Inflammatory macrophage treated with lipopolysaccharide for 1 hour (primary cell): ENCODE measurements around the gene SEC11A.
"Not testable (repeated sequence)": the region's sequence is repeated elsewhere in the genome, so short reads cannot be mapped to it uniquely, and the experiment has no call there.

ENCODE experiments used
- DNase-seq, 2 donors: peaks; one replicate each; pipeline ENCODE4 v3.0.0-alpha.2; 2020 to 2022

Gene SEC11A

GRCh38 chr15:84716036-84716732 is at the start of gene SEC11A:
SEC11A (minus strand) TSS chr15:84716139; CDS start chr15:84716075, 64 bp downstream.
- DNase-seq: peak; percentile 95 to 96

GRCh38 chr15:84765675-84766074 is 49.7 kb upstream of the SEC11A start:
- no peak for DNase-seq

GRCh38 chr15:84764989-84765388 is 49.0 kb upstream of the SEC11A start:
- no peak for DNase-seq

- no peak for DNase-seq
Measured at GRCh38 chr15:84764585-84764984, 48.6 kb upstream of the SEC11A start.

- no peak for DNase-seq
Measured at GRCh38 chr15:84762840-84763572, 47.1 kb upstream of the SEC11A start.

- DNase-seq: no peak
Measured at GRCh38 chr15:84761607-84762131, 45.7 kb upstream of the SEC11A start.

- DNase-seq: no peak
Measured at GRCh38 chr15:84760219-84760618, 44.3 kb upstream of the SEC11A start.

- no peak for DNase-seq
Measured at GRCh38 chr15:84759018-84759417, 43.1 kb upstream of the SEC11A start.

- DNase-seq: peak in 1 of 2 donors; percentile 27
Measured at GRCh38 chr15:84755736-84756527, 40.0 kb upstream of the SEC11A start.

GRCh38 chr15:84754889-84755288 is 39.0 kb upstream of the SEC11A start:
- DNase-seq: not testable (repeated sequence)

- no peak for DNase-seq
Measured at GRCh38 chr15:84752700-84753099, 36.8 kb upstream of the SEC11A start.

GRCh38 chr15:84752195-84752594 is 36.3 kb upstream of the SEC11A start:
- no peak for DNase-seq

- not testable (repeated sequence) for DNase-seq
Measured at GRCh38 chr15:84751721-84752120, 35.8 kb upstream of the SEC11A start.

- DNase-seq: peak; percentile 21 to 48
Measured at GRCh38 chr15:84750583-84751092, 34.7 kb upstream of the SEC11A start.

GRCh38 chr15:84749111-84749991 is 33.4 kb upstream of the SEC11A start:
- peak; percentile 30 to 35 for DNase-seq

- peak; percentile 60 to 68 for DNase-seq
Measured at GRCh38 chr15:84748274-84749110, 32.6 kb upstream of the SEC11A start, which contains the start of gene ZNF592. ZNF592 (plus strand) TSS chr15:84748592; CDS start chr15:84782676, 34,084 bp downstream.

- peak; percentile 46 to 56 for DNase-seq
Measured at GRCh38 chr15:84747416-84748273, 31.7 kb upstream of the SEC11A start.

- no peak for DNase-seq
Measured at GRCh38 chr15:84741121-84741520, 25.2 kb upstream of the SEC11A start.

- DNase-seq: no peak
Measured at GRCh38 chr15:84740691-84741090, 24.8 kb upstream of the SEC11A start.

- DNase-seq: no peak
Measured at GRCh38 chr15:84737005-84737404, 21.1 kb upstream of the SEC11A start.
